MM.1S (cell line): Measurements from ENCODE around the gene FRG2.
"Not testable (repeated sequence)": the region's sequence is repeated elsewhere in the genome, so short reads cannot be mapped to it uniquely, and the experiment has no call there.

Source experiments
- DNase-seq: peaks from one replicate; pipeline ENCODE4 v3.0.0-alpha.2; 2015
- H2AFZ ChIP-seq: fragments of 300-600 bp; sonication (generic); 2 replicates; pipeline ENCODE4 v1.6.0; 2016; ENCODE audit warnings: antibody characterized with exemption, low read length
- H3F3A ChIP-seq: fragments of 300-600 bp; sonication (generic); 2 replicates; pipeline ENCODE4 v1.6.1; 2016; ENCODE audit warnings: mild to moderate bottlenecking, antibody characterized with exemption, low read length, moderate library complexity, mixed read lengths; ENCODE audit not compliant: insufficient read depth
- H3K27ac ChIP-seq: fragments of 300-600 bp; sonication (generic); 2 replicates; pipeline ENCODE4 v1.5.1; 2016; ENCODE audit warnings: mild to moderate bottlenecking, low read length
- H3K27me3 ChIP-seq: fragments of 300-600 bp; sonication (generic); replicated peaks from 2 replicates; pipeline ENCODE4 v1.6.0; 2016; ENCODE audit warnings: low read length; ENCODE audit not compliant: insufficient read depth
- H3K36me3 ChIP-seq: fragments of 300-600 bp; sonication (generic); replicated peaks from 2 replicates; pipeline ENCODE4 v1.6.1; 2016; ENCODE audit warnings: mild to moderate bottlenecking, low read length, mixed read lengths; ENCODE audit not compliant: insufficient read depth
- H3K4me1 ChIP-seq: fragments of 300-600 bp; sonication (generic); 2 replicates; pipeline ENCODE4 v1.6.1; 2016; ENCODE audit warnings: low read length, mixed read lengths
- H3K4me2 ChIP-seq: fragments of 300-600 bp; sonication (generic); 2 replicates; pipeline ENCODE4 v1.6.0; 2016; ENCODE audit warnings: low read depth, low read length
- H3K4me3 ChIP-seq: fragments of 300-600 bp; sonication (generic); 2 replicates; pipeline ENCODE4 v1.5.1; 2016; ENCODE audit warnings: low read length, mixed read lengths
- H3K79me2 ChIP-seq: fragments of 300-600 bp; sonication (generic); 2 replicates; pipeline ENCODE4 v1.6.1; 2016; ENCODE audit warnings: mixed run types, low read length, mixed read lengths
- H3K9ac ChIP-seq: fragments of 300-600 bp; sonication (generic); 2 replicates; pipeline ENCODE4 v1.6.1; 2016; ENCODE audit warnings: low read length, mixed read lengths
- H3K9me2 ChIP-seq: fragments of 300-600 bp; sonication (generic); replicated peaks from 2 replicates; pipeline ENCODE4 v1.6.1; 2016; ENCODE audit warnings: mild to moderate bottlenecking, low read length, mixed read lengths; ENCODE audit not compliant: insufficient read depth
- H3K9me3 ChIP-seq: fragments of 300-600 bp; sonication (generic); replicated peaks from 2 replicates; pipeline ENCODE4 v1.6.1; 2016; ENCODE audit warnings: mild to moderate bottlenecking, low read length, mixed read lengths; ENCODE audit not compliant: insufficient read depth
- H4K20me1 ChIP-seq: fragments of 300-600 bp; sonication (generic); 2 replicates; pipeline ENCODE4 v1.6.1; 2016; ENCODE audit warnings: mild to moderate bottlenecking, low read length, moderate library complexity, mixed read lengths; ENCODE audit not compliant: insufficient read depth
- CTCF ChIP-seq: fragments of 300-600 bp; sonication (generic); IDR thresholded peaks from 2 replicates; pipeline ENCODE4 v1.5.1; 2016; ENCODE audit warnings: antibody characterized with exemption, low read length, mixed read lengths
- EZH2 ChIP-seq: fragments of 300-600 bp; sonication (generic); optimal IDR thresholded peaks from 2 replicates; pipeline ENCODE3; 2017; ENCODE audit warnings: low read depth, mild to moderate bottlenecking, antibody characterized with exemption, low read length, mixed read lengths
- EZH2phosphoT487 ChIP-seq: fragments of 300-600 bp; sonication (generic); IDR thresholded peaks from 2 replicates; pipeline ENCODE4 v1.6.1; 2018; ENCODE audit warnings: antibody characterized with exemption, low read length

FRG2 gene

DNA sequence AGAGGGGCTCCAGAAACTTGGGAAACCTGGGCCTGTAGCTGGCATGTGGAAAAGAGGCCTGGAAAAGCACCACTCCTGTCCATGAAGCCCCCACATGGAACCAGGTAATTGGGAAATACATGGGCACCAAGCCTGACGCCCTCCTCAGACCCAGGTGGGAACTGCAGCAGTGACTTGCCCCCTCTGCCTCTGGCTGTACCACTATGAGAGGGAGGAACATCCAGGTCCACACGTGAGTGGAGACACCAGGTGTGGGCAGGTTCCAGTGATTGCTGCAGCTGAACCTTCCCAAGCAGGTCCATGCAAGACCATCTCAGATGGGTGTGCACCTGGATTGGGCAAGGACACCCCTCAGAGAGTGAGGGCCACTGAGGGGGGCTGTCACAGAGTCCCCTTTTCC lies 46.8 kb downstream of the FRG2 start:
- not testable (repeated sequence) for DNase-seq, H3K79me2 ChIP-seq, H3K27ac ChIP-seq, H4K20me1 ChIP-seq, H3K4me3 ChIP-seq, H3K9ac ChIP-seq, H3K36me3 ChIP-seq, H3K9me3 ChIP-seq, H3K27me3 ChIP-seq, H2AFZ ChIP-seq, H3F3A ChIP-seq, H3K9me2 ChIP-seq, H3K4me1 ChIP-seq, H3K4me2 ChIP-seq

GRCh38 chr4:189979196-189980047 lies 47.6 kb downstream of the FRG2 start:
- H3K9me3 ChIP-seq, result no peaks in the 10 kb centered on the region
- no peak overlapping the region for H2AFZ ChIP-seq
- no peak for DNase-seq
- no peaks in the 10 kb centered on the region for H3K4me1 ChIP-seq
- no peaks in the 10 kb centered on the region for H3K9me2 ChIP-seq
- no peaks in the 10 kb centered on the region for H3K36me3 ChIP-seq
- H3F3A ChIP-seq, result no peaks in the 10 kb centered on the region
- TF ChIP-seq EZH2, result no peak
- no peak for TF ChIP-seq EZH2phosphoT487
- no peak for TF ChIP-seq CTCF
- H3K79me2 ChIP-seq, result no peaks in the 10 kb centered on the region
- no peak overlapping the region for H3K9ac ChIP-seq
- H3K27ac ChIP-seq, result no peak overlapping the region
- no peaks in the 10 kb centered on the region for H4K20me1 ChIP-seq
- H3K4me2 ChIP-seq, result no peak overlapping the region
- H3K4me3 ChIP-seq, result no peak overlapping the region
- H3K27me3 ChIP-seq, result no peaks in the 10 kb centered on the region
